Caco-2 (cell line): ENCODE results near the gene COQ9. TPM values are rescaled to one million over a fixed set of nuclear protein-coding genes. Genes with fewer than 3 reads are reported as not detected.
"Not testable (repeated sequence)": the region's sequence is repeated elsewhere in the genome, so short reads cannot be mapped to it uniquely, and the experiment has no call there.

Experiments used
- BruUV-seq: library from RNA; stranded (reverse); fragments of 400-500 nt; replicated peaks from 2 replicates; lab custom pipeline; 2021; lab: Mats Ljungman, UMichigan
- CTCF ChIA-PET: fragments of 300-600 bp; sonication (Branson Sonifier 250); formaldehyde crosslinking; loops from one replicate; lab custom pipeline; 2022; ENCODE audit warnings: antibody characterized with exemption; lab: Charles Lee
- POLR2A ChIA-PET: fragments of 300-600 bp; sonication (Branson Sonifier 250); formaldehyde crosslinking; loops from one replicate; lab custom pipeline; 2022; ENCODE audit warnings: antibody characterized with exemption; lab: Charles Lee
- DNase-seq, 2 experiments: peaks; one replicate each; pipeline versions ENCODE4 v3.0.0 to v3.0.0-alpha.2; 2020 to 2022
- H3K27me3 ChIP-seq: replicated peaks from 2 replicates; pipeline ENCODE4 v1.6.0; 2011; ENCODE audit warnings: low read length; ENCODE audit not compliant: control insufficient read depth, insufficient read depth
- H3K36me3 ChIP-seq: 2 replicates; pipeline ENCODE4 v1.5.1; 2011; ENCODE audit warnings: low read length; ENCODE audit not compliant: control insufficient read depth, insufficient read depth
- H3K4me1 ChIP-seq: fragments of 250-450 bp; sonication (Bioruptor Pico); 2 replicates; pipeline ENCODE4 v1.5.1; 2020; ENCODE audit warnings: mild to moderate bottlenecking
- H3K4me3 ChIP-seq: 2 replicates; pipeline ENCODE4 v1.5.1; 2011; ENCODE audit warnings: low read depth, mild to moderate bottlenecking, control low read depth, low read length
- H3K9me3 ChIP-seq: fragments of 250-450 bp; sonication (Bioruptor Pico); 2 replicates; pipeline ENCODE4 v1.5.1; 2020; ENCODE audit warnings: mild to moderate bottlenecking, moderate library complexity
- H3K27ac Mint-ChIP-seq: one replicate; pipeline ENCODE4 v1.8.0; 2022; ENCODE audit warnings: mixed read lengths; ENCODE audit not compliant: unreplicated experiment
- H3K27me3 Mint-ChIP-seq: one replicate; pipeline ENCODE4 v1.8.0; 2022; ENCODE audit warnings: mixed read lengths; ENCODE audit not compliant: insufficient read depth, unreplicated experiment
- H3K36me3 Mint-ChIP-seq: one replicate; pipeline ENCODE4 v1.8.0; 2022; ENCODE audit warnings: mild to moderate bottlenecking, mixed read lengths; ENCODE audit not compliant: insufficient read depth, unreplicated experiment
- H3K4me1 Mint-ChIP-seq: one replicate; pipeline ENCODE4 v1.8.0; 2022; ENCODE audit warnings: low read depth, mixed read lengths; ENCODE audit not compliant: unreplicated experiment
- H3K4me3 Mint-ChIP-seq: one replicate; pipeline ENCODE4 v1.8.0; 2022; ENCODE audit warnings: mild to moderate bottlenecking, moderate library complexity, mixed read lengths; ENCODE audit not compliant: unreplicated experiment
- H3K9me3 Mint-ChIP-seq: one replicate; pipeline ENCODE4 v1.8.0; 2022; ENCODE audit warnings: mixed read lengths; ENCODE audit not compliant: unreplicated experiment
- CTCF ChIP-seq, 2 experiments: fragments of 200-600 bp in 1 of 2; IDR thresholded peaks; 1 replicate in 1 of 2; 2 replicates in 1 of 2; pipeline versions ENCODE4 v1.5.1 to v1.8.0; 2011 to 2022; ENCODE audit warnings: antibody characterized with exemption in 1 of 2, control low read depth in 1 of 2, inconsistent platforms in 1 of 2, low read depth in 1 of 2, low read length in 1 of 2, mild to moderate bottlenecking in 1 of 2, moderate library complexity in 1 of 2; ENCODE audit not compliant: insufficient read depth in 1 of 2, severe bottlenecking in 1 of 2, unreplicated experiment in 1 of 2
- intact Hi-C: fragments of 100-400 bp; cut with micrococcal nuclease; formaldehyde crosslinking; loops from one replicate; pipeline ENCODE4 v1.10.0; 2022; ENCODE audit not compliant: unreplicated experiment
- total RNA-seq: library from RNA; stranded (reverse); gene quantifications from 2 replicates; pipeline ENCODE4 v1.2.3, GENCODE V29; 2022

Gene COQ9
- total RNA-seq, 1 experiment from 2014 or later = 50.9 TPM

DNA sequence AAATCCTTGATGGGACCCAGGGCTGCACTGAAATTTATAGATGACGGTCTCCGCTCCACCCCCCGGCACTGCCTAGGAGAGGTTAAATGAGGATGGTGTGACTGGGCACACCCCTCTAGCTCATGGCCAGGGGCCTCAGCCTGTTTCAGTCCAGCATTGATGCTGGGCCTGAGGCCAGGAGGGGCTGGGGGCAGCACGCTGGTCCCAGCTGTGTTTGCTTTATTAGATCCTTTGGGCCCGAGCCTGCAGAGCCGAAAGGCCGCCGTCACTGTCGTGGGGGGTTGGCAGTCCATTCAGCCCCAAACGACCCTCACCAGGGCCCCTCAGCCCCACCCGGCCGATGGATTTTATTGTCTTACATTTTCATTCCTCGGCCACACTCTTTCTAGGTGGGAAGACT, 49.8 kb downstream of the COQ9 start:
- H3K4me1 Mint-ChIP-seq = peaks cover 2% of the 10 kb centered on the region
- Histone ChIP-seq H3K4me3 (no peak overlapping the region), H3K4me1 (no peaks in the 10 kb centered on the region; the same call in 1 of the 2 replicates), H3K36me3 (no peaks in the 10 kb centered on the region), H3K27me3 (no peaks in the 10 kb centered on the region), H3K9me3 (no peaks in the 10 kb centered on the region)
- no peak overlapping the region for H3K27ac Mint-ChIP-seq
- H3K36me3 Mint-ChIP-seq = no peaks in the 10 kb centered on the region
- CTCF ChIA-PET = interaction anchor here (0.6 kb wide), 1 partner anchor 11 kb away, joined by 5 read pairs; the partner anchor contains the start of gene DOK4
- no peaks in the 10 kb centered on the region for H3K27me3 Mint-ChIP-seq
- POLR2A ChIA-PET = no interaction called here
- no peak for DNase-seq
- H3K4me3 Mint-ChIP-seq = no peak overlapping the region
- intact Hi-C loops = no loop called here
- TF ChIP-seq CTCF (IDR thresholded peaks at IDR 0.05; ENCODE audit: insufficient read depth in 1 of 2, low read depth in 1 of 2, low read length in 1 of 2, severe bottlenecking in 1 of 2, unreplicated experiment in 1 of 2) = no peak
- BruUV-seq = no TSS peak
- H3K9me3 Mint-ChIP-seq = no peaks in the 10 kb centered on the region

GRCh38 chr16:57498031-57498430, 50.8 kb downstream of the COQ9 start:
- no TSS peak for BruUV-seq
- Mint-ChIP-seq H3K27ac (no peak overlapping the region), H3K4me3 (no peak overlapping the region), H3K4me1 (peaks cover 7% of the 10 kb centered on the region), H3K36me3 (no peaks in the 10 kb centered on the region), H3K27me3 (no peaks in the 10 kb centered on the region), H3K9me3 (no peaks in the 10 kb centered on the region)
- Histone ChIP-seq H3K9me3 (no peaks in the 10 kb centered on the region), H3K36me3 (no peaks in the 10 kb centered on the region), H3K27me3 (no peaks in the 10 kb centered on the region), H3K4me3 (no peak overlapping the region), H3K4me1 (no peaks in the 10 kb centered on the region; the same call in 1 of the 2 replicates)
- POLR2A ChIA-PET = no interaction called here
- CTCF ChIA-PET = no interaction called here
- TF ChIP-seq CTCF (IDR thresholded peaks at IDR 0.05; ENCODE audit: insufficient read depth in 1 of 2, low read depth in 1 of 2, low read length in 1 of 2, severe bottlenecking in 1 of 2, unreplicated experiment in 1 of 2) = no peak
- intact Hi-C loops = no loop called here
- no peak for DNase-seq

GRCh38 chr16:57499941-57500340, 52.7 kb downstream of the COQ9 start:
- DNase-seq, intact Hi-C loops, H3K4me3 Mint-ChIP-seq, H3K27me3 ChIP-seq, H3K27me3 Mint-ChIP-seq, BruUV-seq, H3K9me3 ChIP-seq, H3K9me3 Mint-ChIP-seq, H3K36me3 Mint-ChIP-seq, H3K27ac Mint-ChIP-seq, H3K4me3 ChIP-seq, H3K4me1 Mint-ChIP-seq, H3K4me1 ChIP-seq, H3K36me3 ChIP-seq, POLR2A ChIA-PET: not testable (repeated sequence)
- CTCF ChIA-PET = interaction anchor here (0.6 kb wide), 1 partner anchor 36 kb away, joined by 5 read pairs; the partner anchor contains the start of gene CCDC102A
